ENCODE measurements around the gene SUGP1. TPM values are rescaled to one million over a fixed set of nuclear protein-coding genes. Genes with fewer than 3 reads are reported as not detected.

SUGP1 gene
- total and polyA plus RNA-seq, 2 of the 13 experiments (the other 11 are each of a cell fraction or from before 2014, with no cell fraction given) = 21.6 to 25.9 TPM

GRCh38 chr19:19336597-19336996 lies 16.3 kb upstream of the SUGP1 start:
- ATAC-seq (no peak), FAIRE-seq (no peak), DNase-seq (ENCODE audit: low spot score) (no peak)
- Histone ChIP-seq H3K9me3 (ENCODE audit: low read length) (no peaks in the 10 kb centered on the region), H3K4me3 (replicated peaks in 1 of 3; ENCODE audit: insufficient read depth in 1 of 3, low read depth in 2 of 3, low read length in 3 of 3) (no peak overlapping the region), H3K9ac (ENCODE audit: insufficient read depth, low read depth, low read length) (no peak overlapping the region), H3K27ac (ENCODE audit: extremely low read length, insufficient read depth, low read length) (no peak overlapping the region), H3K27me3 (ENCODE audit: control insufficient read depth in 1 of 2, insufficient read depth in 2 of 2, low read length in 2 of 2) (no peaks in the 10 kb centered on the region), H3K4me2 (ENCODE audit: low read depth, low read length) (no peak overlapping the region), H2AFZ (ENCODE audit: low read length) (no peak overlapping the region), H3K4me1 (ENCODE audit: insufficient read depth, low read length) (peaks cover 9% of the 10 kb centered on the region), H4K20me1 (ENCODE audit: insufficient read depth, low read length) (no peaks in the 10 kb centered on the region), H3K36me3 (replicated peaks in 1 of 2; ENCODE audit: control insufficient read depth in 1 of 2, insufficient read depth in 2 of 2, low read length in 2 of 2) (peaks cover 31 to 53% of the 10 kb centered on the region in 2 experiments; a peak in 4 of 5 replicates), H3K79me2 (ENCODE audit: insufficient read depth, low read length) (no peaks in the 10 kb centered on the region)
- intact Hi-C loops (cut with micrococcal nuclease; ENCODE audit: unreplicated experiment) = no loop called here
- in situ Hi-C loops (cut with HindIII; ENCODE audit: extremely low pct_ligation_motif_present, low pct_unique_long_range_greater_than_20kb) = no loop called here
- 64% methylated on average over 3 of the region's 3 CpGs for WGBS (ENCODE audit: low lambda C conversion rate)
- CTCF ChIA-PET (ENCODE audit: low intra/inter-chr PET ratio, low total read pairs) = no interaction called here
- POLR2A ChIA-PET = no interaction called here
- TF ChIP-seq, protein P1, sequence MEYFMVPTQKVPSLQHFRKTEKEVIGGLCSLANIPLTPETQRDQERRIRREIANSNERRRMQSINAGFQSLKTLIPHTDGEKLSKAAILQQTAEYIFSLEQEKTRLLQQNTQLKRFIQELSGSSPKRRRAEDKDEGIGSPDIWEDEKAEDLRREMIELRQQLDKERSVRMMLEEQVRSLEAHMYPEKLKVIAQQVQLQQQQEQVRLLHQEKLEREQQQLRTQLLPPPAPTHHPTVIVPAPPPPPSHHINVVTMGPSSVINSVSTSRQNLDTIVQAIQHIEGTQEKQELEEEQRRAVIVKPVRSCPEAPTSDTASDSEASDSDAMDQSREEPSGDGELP (IDR thresholded peaks at IDR 0.05; ENCODE audit: borderline replicate concordance, low read depth) = no peak
- TF ChIP-seq ZNF563 (CRISPR knock-in tag; IDR thresholded peaks at IDR 0.05) = no peak
- no peak for TF ChIP-seq TAF15 (IDR thresholded peaks at IDR 0.05; ENCODE audit: low read depth, low read length, poor library complexity, severe bottlenecking)
- TF ChIP-seq RAD21 (CRISPR knock-in tag; IDR thresholded peaks at IDR 0.05) = no peak
- TF ChIP-seq ZNF510 (CRISPR knock-in tag; IDR thresholded peaks at IDR 0.05; ENCODE audit: low read depth) = no peak
- TF ChIP-seq NCOA5 (CRISPR knock-in tag; IDR thresholded peaks at IDR 0.05) = no peak
- TF ChIP-seq CAMTA2 (CRISPR knock-in tag; IDR thresholded peaks at IDR 0.05; ENCODE audit: borderline replicate concordance) = no peak
- TF ChIP-seq ZNF605 (CRISPR knock-in tag; IDR thresholded peaks at IDR 0.05) = no peak
- no peak for TF ChIP-seq ELK4 (CRISPR knock-in tag; IDR thresholded peaks at IDR 0.05; ENCODE audit: borderline replicate concordance)
- no peak for TF ChIP-seq GTF2F1 (IDR thresholded peaks at IDR 0.05; ENCODE audit: low read length)
- TF ChIP-seq ZNF549 (CRISPR knock-in tag; IDR thresholded peaks at IDR 0.05) = no peak
- TF ChIP-seq FIP1L1 (IDR thresholded peaks at IDR 0.05; ENCODE audit: borderline replicate concordance, insufficient read depth, low read depth, low read length) = no peak
- no peak for TF ChIP-seq NFKB2 (CRISPR knock-in tag; IDR thresholded peaks at IDR 0.05; ENCODE audit: borderline replicate concordance)
- no peak for TF ChIP-seq GLI4 (CRISPR knock-in tag; IDR thresholded peaks at IDR 0.05; ENCODE audit: borderline replicate concordance)
- TF ChIP-seq ADNP (CRISPR knock-in tag; IDR thresholded peaks at IDR 0.05) = no peak
- no peak for TF ChIP-seq ZBTB38 (CRISPR knock-in tag; IDR thresholded peaks at IDR 0.05)
- TF ChIP-seq MIER2 (CRISPR knock-in tag; IDR thresholded peaks at IDR 0.05) = no peak
- no TSS peak for BruUV-seq (replicated peaks)
